GM13977 (cell line): ENCODE data around the gene FSD1L.

Experiments used
- DNase-seq: peaks from one replicate; pipeline ENCODE4 v3.0.0; 2012; ENCODE audit warnings: low spot score
- in situ Hi-C: fragments of 300-500 bp; cut with MboI; formaldehyde crosslinking; loops from one replicate; pipeline ENCODE4 v1.12.0; 2022; ENCODE audit warnings: low sequenced_read_pairs, low pct_unique_long_range_greater_than_20kb, mixed read lengths, inconsistent platforms; ENCODE audit not compliant: unreplicated experiment
- TF ChIP-seq, protein P1 (sequence below): IDR thresholded peaks from 2 replicates; pipeline ENCODE4 v1.5.1; 2012; ENCODE audit warnings: mild to moderate bottlenecking, control low read depth; ENCODE audit not compliant: insufficient read depth; ENCODE audit errors: extremely low read depth, missing control alignments

The FSD1L gene

DNA sequence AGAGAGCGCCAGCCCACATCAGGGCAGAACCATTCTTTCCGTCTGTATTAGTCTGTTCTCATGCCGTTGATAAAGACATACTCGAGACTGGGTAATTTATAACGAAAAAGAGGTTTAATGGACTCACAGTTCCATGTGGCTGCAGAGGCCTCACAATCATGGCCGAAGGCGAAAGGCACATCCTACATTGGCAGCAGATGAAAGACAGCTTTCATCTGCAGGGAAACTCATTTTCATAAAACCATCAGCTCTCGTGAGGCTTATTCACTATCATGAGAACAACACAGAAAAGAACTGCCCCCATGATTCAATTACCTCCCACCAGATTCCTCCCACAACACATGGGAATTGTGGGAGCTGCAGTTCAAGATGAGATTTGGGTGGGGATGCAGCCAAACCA, 4.7 kb upstream of the FSD1L start:
- TF ChIP-seq, protein P1, sequence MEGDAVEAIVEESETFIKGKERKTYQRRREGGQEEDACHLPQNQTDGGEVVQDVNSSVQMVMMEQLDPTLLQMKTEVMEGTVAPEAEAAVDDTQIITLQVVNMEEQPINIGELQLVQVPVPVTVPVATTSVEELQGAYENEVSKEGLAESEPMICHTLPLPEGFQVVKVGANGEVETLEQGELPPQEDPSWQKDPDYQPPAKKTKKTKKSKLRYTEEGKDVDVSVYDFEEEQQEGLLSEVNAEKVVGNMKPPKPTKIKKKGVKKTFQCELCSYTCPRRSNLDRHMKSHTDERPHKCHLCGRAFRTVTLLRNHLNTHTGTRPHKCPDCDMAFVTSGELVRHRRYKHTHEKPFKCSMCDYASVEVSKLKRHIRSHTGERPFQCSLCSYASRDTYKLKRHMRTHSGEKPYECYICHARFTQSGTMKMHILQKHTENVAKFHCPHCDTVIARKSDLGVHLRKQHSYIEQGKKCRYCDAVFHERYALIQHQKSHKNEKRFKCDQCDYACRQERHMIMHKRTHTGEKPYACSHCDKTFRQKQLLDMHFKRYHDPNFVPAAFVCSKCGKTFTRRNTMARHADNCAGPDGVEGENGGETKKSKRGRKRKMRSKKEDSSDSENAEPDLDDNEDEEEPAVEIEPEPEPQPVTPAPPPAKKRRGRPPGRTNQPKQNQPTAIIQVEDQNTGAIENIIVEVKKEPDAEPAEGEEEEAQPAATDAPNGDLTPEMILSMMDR, result no peak
- in situ Hi-C loops, result loop anchor here (25.0 kb wide), 1 partner anchor 269 kb away; no protein-coding TSS in a partner anchor
- no peak for DNase-seq

GRCh38 chr9:105444130-105444529, 3.7 kb upstream of the FSD1L start:
- in situ Hi-C loops, result loop anchor here (25.0 kb wide), 1 partner anchor 268 kb away; no protein-coding TSS in a partner anchor
- TF ChIP-seq, protein P1, result no peak
- DNase-seq, result no peak

DNA sequence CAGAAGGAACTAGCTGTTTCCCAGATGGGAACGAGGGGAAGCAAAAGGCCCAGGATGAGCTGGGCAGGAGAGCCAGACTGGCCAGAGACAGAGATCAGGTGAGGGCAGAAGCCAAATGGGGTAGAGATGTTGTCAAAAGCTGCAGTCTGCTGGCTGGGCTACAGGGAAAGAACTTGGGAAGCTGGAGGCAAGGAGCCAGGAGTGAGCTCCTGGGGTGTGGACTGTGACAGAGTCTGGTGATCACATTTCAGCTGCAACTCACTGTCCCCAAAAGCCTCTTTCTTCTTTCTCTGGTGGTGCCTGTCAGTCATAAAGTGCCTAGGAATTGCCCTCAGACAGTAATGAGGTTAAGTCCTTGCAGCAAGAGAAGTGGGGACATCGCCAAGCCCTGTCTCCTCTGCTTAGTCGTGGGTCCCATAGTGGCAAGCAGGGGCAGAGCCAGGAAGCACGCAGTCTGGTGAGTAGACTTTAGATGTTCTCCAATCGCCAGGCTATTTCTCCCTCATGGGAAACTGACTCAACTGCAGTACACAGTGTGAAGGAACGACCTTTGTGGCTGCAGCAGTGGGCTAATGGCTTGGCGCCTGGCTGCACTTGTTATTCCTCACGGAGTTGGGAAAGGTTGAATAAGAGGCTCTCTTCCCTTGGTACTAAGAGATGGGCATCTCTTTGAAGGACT, 2.5 kb upstream of the FSD1L start:
- in situ Hi-C loops, result loop anchor here (25.0 kb wide), 1 partner anchor 267 kb away; no protein-coding TSS in a partner anchor
- TF ChIP-seq, protein P1, result no peak
- DNase-seq, result no peak

DNA sequence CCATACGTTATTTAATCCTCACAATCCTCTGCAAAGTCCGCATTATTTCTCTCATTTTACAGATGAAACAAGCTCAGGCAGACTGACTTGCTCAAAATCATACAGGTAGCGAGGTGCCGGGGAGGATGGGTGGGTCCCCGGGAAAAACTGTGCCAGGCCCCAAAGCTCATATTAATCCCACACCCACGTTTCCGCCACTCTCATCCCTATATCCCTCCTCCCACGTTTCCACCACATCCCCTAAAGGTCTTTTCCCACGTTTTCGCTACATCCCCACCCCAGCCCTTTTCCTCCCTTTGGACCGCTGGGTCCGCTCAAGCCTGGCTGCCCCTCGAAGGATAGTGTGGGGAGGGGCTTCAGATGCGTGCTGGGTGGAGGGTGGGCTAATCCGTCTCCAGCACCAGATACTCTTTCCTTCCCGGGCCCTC, 434 bp upstream of the FSD1L start:
- TF ChIP-seq, protein P1, result no peak
- DNase-seq, result no peak
- in situ Hi-C loops, result loop anchor here (25.0 kb wide), 1 partner anchor 265 kb away; no protein-coding TSS in a partner anchor

- TF ChIP-seq, protein P1, result no peak
- in situ Hi-C loops, result loop anchor here (25.0 kb wide), 1 partner anchor 263 kb away; no protein-coding TSS in a partner anchor
- no peak for DNase-seq
Measured at GRCh38 chr9:105449081-105449480, 1.2 kb downstream of the FSD1L start.

DNA sequence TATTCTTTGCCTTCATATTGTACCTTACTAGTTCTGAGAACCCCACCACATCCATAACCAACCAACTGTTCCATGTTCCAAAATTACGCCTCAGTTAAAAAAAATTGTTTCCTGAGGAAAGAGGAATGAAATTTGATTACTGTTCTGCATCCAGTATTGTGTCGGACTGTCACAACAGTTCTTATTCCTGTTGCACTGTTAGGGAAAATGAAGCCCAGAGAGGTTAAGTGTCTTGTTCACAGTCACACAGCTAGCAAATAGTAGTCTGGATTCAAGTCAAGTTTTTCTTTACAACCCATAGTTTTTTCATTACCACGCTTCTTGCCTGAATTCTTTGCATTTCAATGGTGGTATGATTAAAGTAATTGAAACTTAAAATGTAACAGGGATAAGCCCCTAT, 4.4 kb downstream of the FSD1L start:
- in situ Hi-C loops, result no loop called here
- DNase-seq, result no peak
- TF ChIP-seq, protein P1, result no peak
